GM10847 (cell line): ENCODE measurements around the gene TAPBP.

ENCODE experiments used
- POLR2A ChIP-seq: IDR thresholded peaks from 2 replicates; pipeline ENCODE4 v1.6.1; 2011; ENCODE audit not compliant: insufficient read length; ENCODE audit errors: extremely low read depth

TAPBP gene

DNA sequence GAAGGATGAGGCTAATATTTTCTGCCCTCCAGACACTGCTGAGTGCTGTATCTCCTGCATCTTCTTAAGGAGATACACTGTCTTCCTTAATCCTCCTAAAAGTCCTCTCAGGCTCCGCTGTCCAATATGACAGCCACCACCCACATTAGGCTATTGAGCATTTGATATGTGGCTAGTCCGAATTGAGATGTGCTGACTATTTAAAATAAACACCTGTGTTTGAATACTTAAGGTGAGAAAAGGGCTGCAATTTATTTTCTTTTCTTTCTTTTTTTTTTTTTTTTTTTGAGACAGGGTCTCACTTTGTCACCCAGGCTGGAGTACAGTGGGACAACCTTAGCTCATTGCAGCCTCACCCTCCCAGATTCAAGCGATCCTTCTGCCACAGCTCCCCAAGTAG, 12.0 kb downstream of the TAPBP start:
- TF ChIP-seq POLR2A = no peak

DNA sequence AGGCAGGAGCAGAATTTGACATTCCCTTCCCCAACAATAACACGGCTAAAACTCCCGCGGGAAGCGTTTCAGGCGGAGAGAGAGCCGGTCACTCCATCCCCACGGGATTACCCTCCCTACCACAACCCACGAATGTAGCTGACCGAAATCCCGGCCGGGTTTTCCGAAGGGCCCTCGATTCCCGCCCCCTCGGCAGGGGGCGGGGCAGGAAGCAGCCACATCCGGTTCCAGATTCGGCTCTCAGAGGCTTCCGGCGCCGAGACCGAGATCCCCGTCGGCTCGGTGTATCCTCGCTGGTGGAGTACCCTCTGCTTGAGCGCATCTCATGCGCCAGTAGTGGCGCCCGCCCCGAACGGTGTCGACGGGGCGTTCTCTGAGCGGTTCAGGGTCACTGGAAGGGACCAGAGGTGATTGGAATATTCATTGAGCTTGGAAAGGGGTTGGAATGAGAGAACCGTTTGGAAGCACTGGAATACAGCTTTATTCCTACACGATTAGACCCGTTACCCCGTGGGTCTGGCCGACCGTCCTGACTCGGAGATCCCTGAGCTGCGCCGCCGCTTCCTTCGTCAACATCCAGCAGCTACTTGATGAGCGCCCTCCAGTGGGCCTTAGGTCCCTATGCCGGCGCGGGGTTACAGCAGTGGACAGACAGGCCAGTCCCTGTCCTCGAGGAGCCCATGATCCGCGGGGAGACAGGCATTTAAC, 14.5 kb downstream of the TAPBP start:
- peak; percentile 91 for TF ChIP-seq POLR2A

DNA sequence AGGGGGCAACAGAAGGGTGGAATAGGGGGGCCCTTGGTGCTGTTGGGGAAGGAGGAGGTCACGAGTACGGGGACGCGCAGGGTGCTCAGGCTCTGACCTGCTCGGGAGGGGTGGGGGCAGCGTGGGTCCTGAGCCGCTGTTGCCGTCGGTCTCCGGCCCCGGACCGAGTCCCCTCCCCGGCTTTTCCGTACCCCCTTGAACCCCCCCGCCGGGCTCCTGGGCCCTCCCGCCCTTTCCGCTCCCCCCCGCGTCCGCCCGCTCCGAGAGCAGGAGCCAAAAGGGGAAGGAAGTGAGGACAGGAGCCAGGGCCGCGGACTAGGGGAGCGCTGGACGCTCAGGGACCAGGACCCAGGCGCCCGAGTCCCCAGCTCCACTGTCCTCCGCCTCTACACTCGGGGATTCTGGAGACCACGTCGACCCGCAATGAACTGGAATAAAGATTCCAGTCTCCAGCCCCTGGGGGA, 15.1 kb downstream of the TAPBP start, which contains the start of gene RGL2:
Gene RGL2, minus strand, starts transcription at position 170 of the 464 bp plus-strand sequence. CDS start 332 bp downstream, outside the sequence.
- no peak for TF ChIP-seq POLR2A

DNA sequence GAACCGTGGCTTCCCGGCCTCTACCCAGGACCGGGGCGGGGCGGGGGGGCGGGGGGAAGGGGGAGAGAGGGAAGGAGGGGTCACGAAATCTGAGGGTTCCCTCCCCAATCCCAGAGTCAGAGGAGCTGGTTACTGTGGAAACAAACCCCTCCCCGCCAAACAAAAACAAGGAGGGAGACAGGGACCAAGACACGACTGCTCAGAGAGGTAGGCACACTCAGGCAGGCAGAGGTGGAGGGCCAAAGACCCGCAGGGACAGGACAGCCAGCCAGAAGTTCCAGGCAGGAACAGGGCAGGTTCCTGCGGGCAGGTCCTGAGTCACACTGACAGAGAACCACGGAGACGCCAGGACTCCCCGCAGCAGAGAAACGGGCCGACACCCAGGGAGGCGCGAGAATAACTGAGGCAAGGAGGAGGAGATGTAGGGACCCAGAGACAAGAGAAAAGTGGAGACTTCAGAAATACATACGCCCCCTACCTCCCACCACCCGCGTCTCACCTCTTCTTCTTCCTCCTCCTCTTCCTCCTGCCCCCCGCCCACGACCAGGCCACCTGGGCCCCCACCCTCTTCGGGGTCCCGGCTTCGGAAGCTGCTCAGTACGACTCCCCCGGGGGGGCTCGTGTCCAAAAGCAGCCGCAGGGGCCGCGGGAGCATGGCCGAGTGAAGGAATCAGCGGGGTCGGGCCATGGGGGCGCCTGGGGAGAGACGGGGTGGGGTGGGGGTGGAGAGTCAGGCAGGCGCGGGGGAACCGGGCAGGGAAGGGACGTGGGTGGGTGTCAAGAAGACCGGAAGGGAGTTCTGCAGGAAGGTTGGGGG, 15.7 kb downstream of the TAPBP start:
- TF ChIP-seq POLR2A = no peak

DNA sequence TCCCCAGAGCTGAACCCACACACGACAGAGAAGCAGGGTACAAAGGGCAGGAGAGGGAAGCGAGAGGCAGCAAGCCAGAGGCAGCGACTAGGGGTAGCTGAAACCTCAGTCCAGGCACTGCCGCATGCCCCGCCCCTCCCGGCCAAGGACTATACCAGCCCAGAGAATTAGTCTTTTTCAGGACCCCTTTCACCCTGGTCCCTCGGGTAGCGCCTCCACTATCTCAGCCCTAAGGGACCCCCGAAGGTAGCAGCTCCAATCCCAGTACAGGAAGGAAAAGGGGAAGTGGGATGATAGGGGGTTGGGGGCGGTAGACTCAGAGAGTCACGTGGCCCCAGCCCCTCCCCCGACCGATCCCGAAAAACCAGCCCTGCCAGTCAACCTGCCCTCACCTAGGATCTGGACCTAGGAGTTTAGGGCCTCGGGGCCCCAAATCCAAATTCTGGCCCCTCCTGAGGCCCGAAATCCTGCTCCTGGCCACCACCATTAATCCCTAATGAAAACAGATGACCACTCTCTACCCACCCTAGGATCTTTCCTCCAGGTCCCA, 16.4 kb downstream of the TAPBP start:
- no peak for TF ChIP-seq POLR2A

DNA sequence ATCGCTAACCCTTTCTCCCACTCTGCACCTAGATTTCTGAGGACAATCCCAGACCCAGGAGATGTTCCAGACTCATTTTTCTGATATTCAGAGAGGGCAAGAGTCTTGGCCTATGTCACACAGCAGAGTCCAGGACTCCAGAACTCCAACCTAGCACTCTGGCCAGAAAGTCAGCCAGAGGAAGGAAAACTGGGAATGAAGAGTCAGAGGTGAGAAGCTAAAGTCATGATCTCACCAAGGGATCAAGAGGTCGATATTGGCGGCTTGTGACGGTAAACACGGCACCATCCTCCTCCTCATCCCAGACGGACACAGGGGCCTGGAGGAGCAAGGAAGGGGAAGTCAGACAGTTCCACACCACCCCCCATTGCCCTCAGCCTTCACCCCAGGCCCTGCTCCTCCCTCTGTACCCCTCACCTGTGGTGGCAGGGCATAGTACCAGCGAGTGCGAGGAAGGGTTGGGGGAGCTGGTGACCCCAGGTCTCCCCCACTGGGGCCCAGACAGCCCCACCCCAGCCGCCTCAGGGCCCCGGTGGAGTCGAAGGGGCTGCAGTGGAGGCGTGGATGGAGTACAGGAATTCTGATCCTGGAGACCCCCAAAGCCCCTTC, 17.0 kb downstream of the TAPBP start:
- TF ChIP-seq POLR2A = no peak

DNA sequence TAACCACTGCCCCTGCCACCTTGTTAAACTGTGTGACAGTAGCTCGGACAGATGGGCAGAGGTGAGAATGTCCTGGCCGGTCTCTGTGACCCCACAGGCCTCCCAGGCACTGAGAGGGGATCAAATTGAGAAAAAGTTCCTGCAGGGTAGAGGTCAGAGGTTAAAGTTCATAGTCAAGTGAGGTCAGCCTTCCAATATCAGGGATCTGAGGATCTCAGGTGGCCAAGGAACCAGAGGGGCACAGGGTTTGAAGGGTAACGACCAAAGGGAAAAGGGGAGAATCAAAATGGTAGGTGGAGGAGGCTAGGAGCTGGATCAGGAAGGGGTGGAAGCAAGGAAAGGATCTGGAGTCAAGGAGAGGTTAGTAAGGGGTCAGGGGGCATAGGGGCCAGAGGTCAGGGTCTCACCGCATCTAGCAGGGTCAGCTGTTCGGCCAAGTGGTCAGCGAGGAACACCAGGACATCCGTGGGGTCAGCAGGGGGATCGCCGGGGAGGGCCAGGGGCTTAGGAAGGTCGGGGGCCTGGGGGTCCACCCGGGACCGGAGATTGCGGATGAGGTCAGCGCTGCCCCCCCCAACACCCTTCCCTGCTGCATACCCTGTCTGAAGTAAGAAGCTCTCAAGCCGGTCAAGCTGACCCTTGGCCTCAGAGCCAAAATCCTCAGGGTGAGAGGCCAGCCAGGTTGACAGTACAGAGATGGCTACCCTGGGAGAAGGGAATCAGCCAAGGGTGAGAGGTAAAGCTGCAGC, 18.1 kb downstream of the TAPBP start:
- no peak for TF ChIP-seq POLR2A

DNA sequence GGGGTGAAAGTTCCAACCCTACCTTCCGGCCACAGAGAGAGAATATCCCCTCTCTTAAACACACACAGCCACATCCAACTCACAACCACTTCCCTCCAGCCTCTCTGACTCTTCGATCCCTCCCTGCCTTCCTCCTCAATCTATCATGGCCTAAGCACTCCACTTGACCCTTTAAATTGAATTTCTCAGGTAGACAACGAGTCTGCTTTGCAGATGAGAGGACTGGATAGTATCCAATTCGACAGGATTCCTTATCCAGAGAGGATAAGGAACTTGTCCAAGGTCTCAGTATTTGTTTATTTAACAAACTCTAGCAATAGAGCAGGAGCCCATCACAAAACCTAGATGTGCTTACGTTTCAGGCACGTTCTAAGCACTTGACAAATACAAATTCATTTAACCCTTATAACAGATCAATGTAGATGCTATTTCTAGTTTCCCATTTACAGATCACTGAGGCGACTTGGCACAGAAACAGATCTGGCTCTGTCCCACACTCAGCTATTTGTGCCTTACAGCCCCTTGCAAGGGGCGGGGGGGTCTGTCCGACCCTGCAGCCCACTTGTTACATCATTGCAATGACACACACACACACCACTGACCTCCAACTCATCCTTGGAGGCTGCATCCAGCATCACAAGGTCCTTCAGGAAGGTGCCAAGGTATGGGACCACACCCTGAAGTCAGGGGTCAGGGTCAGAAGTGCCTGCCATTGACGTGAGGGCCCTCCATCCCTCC, 19.6 kb downstream of the TAPBP start:
- TF ChIP-seq POLR2A = no peak

DNA sequence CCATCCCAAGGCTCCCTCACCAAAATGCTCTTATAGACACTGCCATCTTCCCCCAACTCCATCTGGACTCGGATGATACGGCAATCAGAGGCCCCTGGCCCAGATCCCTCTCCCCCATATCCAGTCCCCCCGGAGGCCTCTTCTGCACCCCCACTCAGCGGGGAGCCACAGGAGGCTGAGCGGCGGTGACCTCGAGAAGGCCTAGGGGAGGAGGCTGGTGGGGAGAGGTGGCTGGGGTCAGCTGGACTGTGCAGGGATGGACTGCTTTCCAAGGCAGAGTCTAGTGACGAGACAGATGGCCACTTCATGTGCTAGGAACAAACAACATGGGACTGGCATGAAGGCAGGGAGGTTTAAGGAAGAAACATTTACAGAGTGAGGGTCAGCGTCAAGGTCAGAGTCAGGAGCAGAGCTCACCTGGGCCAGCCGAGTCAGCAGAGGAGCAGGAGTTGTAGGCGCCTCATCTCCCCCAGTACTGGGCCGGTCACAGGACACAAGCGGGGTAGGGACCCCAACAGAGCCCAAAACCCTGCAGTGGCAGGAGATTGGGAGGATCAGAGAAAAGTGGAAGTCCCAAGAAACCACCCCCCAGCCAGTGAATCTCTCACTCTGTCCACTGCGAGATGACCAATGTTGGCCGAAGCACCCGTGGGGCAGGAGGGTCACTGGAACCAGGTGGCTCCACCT, 20.7 kb downstream of the TAPBP start:
- TF ChIP-seq POLR2A = no peak

DNA sequence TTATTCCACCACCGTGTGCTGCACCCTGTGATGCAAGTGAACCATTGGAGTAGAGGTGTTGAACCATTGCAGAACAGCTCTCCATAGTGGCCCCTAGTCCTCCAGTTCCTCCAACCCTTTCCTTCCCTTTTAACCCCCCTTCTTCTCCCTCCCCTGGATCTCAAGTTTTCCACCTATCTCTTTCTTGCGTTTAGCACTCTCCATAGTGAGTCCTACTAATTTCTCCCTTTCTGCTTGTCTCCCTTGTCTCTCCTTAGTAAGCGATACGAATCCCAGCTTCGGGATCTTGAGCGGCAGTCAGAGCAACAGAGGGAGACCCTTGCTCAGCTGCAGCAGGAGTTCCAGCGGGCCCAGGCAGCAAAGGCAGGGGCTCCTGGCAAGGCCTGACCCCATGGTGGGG, 23.4 kb downstream of the TAPBP start:
- TF ChIP-seq POLR2A = no peak

DNA sequence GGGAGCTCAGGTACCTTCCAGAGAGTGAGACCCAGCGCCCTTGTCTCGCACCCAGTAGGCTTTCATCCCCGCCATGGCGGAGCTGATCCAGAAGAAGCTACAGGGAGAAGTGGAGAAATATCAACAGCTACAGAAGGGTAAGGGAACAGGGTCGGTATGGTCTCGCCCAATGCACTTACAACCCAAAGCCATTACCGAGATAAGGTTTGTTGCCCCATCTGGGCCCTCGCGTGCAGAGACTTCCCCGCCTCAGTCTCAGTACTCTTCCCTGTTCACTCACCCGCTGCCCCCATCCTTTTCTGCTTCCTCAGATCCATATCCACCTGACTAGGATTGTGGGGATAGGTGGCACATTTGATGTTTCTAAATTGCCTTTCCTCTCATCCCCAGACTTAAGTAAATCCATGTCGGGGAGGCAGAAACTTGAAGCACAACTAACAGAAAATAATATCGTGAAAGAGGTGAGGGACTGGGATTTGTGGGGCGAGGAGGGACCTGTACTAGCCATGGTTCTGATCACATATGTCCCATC, 24.0 kb downstream of the TAPBP start:
- TF ChIP-seq POLR2A = no peak

DNA sequence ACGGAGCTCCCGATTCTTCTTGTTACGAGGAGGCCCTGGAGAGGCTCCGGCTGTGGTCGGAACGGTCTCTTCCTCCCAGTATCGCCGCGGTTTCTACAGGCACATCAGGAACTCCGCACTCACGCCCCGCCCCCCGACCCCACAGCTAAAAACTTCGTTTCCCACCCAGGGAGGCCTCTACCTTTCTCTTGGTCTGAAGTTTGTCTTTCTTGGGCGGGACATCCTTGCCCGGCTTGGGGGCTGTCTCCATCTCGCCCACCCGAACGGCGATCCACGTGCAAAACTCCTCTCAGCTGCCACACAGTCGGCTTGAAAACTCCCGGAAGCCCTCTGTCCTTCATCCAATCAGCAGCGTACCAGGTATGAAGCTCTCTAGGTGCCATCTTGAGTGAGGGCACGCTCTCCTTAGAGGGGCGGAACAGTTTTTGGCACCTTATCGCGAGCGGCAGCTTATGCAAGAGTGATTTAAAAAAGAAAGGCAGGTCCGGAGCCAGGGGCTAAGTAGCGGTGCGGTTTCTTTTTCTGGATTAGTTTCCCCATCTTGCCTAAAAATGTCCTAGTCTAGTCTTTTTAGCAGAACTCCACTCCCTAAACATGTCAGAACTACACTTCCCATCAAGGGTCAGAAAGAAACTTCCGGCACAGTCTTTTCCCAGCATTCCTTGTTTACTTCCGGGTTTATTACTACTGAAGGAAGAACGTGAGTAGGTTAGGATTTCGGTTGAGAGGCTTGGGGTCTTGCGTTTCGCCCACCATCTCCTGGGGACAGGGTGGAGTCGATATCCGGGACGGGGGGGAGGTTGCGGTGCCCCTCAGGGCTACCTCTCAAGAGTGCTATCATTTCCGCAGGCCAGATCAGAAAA, 24.7 kb downstream of the TAPBP start, which contains the start of the genes PFDN6 and WDR46:
Gene PFDN6, plus strand, starts transcription at position 681 of the 863 bp plus-strand sequence. CDS start 256 bp downstream, outside the sequence.
Gene WDR46, minus strand, starts transcription at position 319 of the 863 bp plus-strand sequence. Its CDS starts 69 bp downstream, at position 250.
- no peak for TF ChIP-seq POLR2A
